Keratinocyte (primary cell): Measurements from ENCODE around the gene SIK2.

Experiments
- EZH2 ChIP-seq: IDR thresholded peaks from one replicate; pipeline ENCODE4 v1.6.1; 2012; ENCODE audit warnings: inconsistent platforms, mild to moderate bottlenecking, low read length, moderate library complexity
- TF ChIP-seq, protein P1 (sequence below), 3 experiments: IDR thresholded peaks in 1 of 3; conservative IDR thresholded peaks in 1 of 3; optimal IDR thresholded peaks in 1 of 3; 2 replicates in 2 of 3; 3 replicates in 1 of 3; pipeline versions ENCODE3 to v1.5.1; 2011; ENCODE audit warnings: low read length in 3 of 3, mild to moderate bottlenecking in 3 of 3, moderate library complexity in 2 of 3, control low read depth in 1 of 3, inconsistent platforms in 1 of 3; ENCODE audit not compliant: insufficient read depth in 2 of 3; ENCODE audit errors: extremely low read depth in 1 of 3

DNA sequence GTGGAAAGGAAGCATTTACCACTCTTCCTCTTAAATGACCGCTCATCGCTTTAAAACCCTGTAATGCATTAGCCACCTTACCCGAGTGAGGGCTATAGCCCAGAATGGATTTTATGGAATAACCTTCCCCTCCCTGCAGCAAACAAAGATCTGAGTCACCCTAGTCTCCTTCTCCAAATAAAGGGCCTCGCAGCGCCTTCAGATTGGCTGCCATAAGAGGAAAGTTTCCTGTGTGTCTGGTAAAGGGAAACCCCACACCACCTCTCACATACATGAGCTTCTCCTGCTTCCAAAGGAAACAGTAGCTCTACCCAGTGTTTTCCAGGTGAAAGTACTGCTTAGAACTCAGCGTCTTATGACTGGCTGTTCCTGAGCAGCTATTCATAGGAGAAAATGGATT is 116.2 kb downstream of the SIK2 start:
- TF ChIP-seq, protein P1, sequence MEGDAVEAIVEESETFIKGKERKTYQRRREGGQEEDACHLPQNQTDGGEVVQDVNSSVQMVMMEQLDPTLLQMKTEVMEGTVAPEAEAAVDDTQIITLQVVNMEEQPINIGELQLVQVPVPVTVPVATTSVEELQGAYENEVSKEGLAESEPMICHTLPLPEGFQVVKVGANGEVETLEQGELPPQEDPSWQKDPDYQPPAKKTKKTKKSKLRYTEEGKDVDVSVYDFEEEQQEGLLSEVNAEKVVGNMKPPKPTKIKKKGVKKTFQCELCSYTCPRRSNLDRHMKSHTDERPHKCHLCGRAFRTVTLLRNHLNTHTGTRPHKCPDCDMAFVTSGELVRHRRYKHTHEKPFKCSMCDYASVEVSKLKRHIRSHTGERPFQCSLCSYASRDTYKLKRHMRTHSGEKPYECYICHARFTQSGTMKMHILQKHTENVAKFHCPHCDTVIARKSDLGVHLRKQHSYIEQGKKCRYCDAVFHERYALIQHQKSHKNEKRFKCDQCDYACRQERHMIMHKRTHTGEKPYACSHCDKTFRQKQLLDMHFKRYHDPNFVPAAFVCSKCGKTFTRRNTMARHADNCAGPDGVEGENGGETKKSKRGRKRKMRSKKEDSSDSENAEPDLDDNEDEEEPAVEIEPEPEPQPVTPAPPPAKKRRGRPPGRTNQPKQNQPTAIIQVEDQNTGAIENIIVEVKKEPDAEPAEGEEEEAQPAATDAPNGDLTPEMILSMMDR (optimal IDR thresholded peaks at IDR 0.05 in 1 of 3, IDR thresholded peaks at IDR 0.05 in 1 of 3, conservative IDR thresholded peaks at IDR 0.05 in 1 of 3; ENCODE audit: extremely low read depth in 1 of 3, insufficient read depth in 2 of 3, low read length in 3 of 3): no peak
- no peak for TF ChIP-seq EZH2
